Lung (tissue), 12 donors: ENCODE results near the gene TFAM. TPM values are rescaled to one million over a fixed set of nuclear protein-coding genes. Genes with fewer than 3 reads are reported as not detected.

Experiments used
- ATAC-seq: fragments of 200-7000 bp; cut with Tn5 transposase; one replicate; pipeline ENCODE4 v1.9.1; 2020; ENCODE audit warnings: moderate number of reproducible peaks; ENCODE audit not compliant: insufficient read depth, low FRiP score
- DNase-seq, 3 donors: peaks; one replicate each; pipeline ENCODE4 v3.0.0-alpha.2; 2013 to 2017
- H3K27ac ChIP-seq, 2 donors: one replicate each; pipeline ENCODE4 v1.5.1; 2013; ENCODE audit warnings: mild to moderate bottlenecking in 2 of 2, moderate library complexity in 2 of 2, control low read depth in 1 of 2, inconsistent platforms in 1 of 2, low read depth in 1 of 2, low read length in 1 of 2
- H3K27me3 ChIP-seq, 3 donors: one replicate each; pipeline ENCODE4 v1.5.1; 2013; ENCODE audit warnings: low read length in 2 of 3; ENCODE audit not compliant: control insufficient read depth in 3 of 3, insufficient read depth in 3 of 3
- H3K36me3 ChIP-seq, 4 donors: one replicate each; pipeline ENCODE4 v1.5.1; 2013; ENCODE audit warnings: low read length in 4 of 4, mild to moderate bottlenecking in 1 of 4, moderate library complexity in 1 of 4; ENCODE audit not compliant: control insufficient read depth in 4 of 4, insufficient read depth in 4 of 4
- H3K4me1 ChIP-seq, 5 donors: one replicate each; pipeline ENCODE4 v1.5.1; 2013; ENCODE audit warnings: low read length in 5 of 5, mild to moderate bottlenecking in 2 of 5, moderate library complexity in 1 of 5; ENCODE audit not compliant: control insufficient read depth in 5 of 5, insufficient read depth in 5 of 5
- H3K4me3 ChIP-seq: one replicate; pipeline ENCODE4 v1.5.1; 2013; ENCODE audit warnings: mild to moderate bottlenecking, control low read depth, moderate library complexity
- H3K9ac ChIP-seq, 2 donors: one replicate each; pipeline ENCODE4 v1.5.1; 2013; ENCODE audit warnings: low read length in 2 of 2, control low read depth in 1 of 2; ENCODE audit not compliant: insufficient read depth in 1 of 2
- H3K9me3 ChIP-seq, 4 donors: one replicate each; pipeline ENCODE4 v1.5.1; 2013; ENCODE audit warnings: low read length in 3 of 4, mild to moderate bottlenecking in 1 of 4, moderate library complexity in 1 of 4; ENCODE audit not compliant: control insufficient read depth in 4 of 4, insufficient read depth in 3 of 4
- whole genome bisulfite sequencing, 2 donors: extraction: QIAGEN DNeasy Blood & Tissue Kit; methylation state at CpG; one replicate each; pipeline ENCODE4 v1.1.7; 2013; 5-methylcytosine and 5-hydroxymethylcytosine counted together
- polyA plus RNA-seq, 2 donors: library from polyadenylated mRNA; stranded (reverse); fragments of 200-250 nt; gene quantifications; one replicate each; pipeline ENCODE4 v1.2.1, GENCODE V29; 2013
- total RNA-seq, 2 donors: library from RNA; depleted of rRNA in 1 of 2; stranded (reverse); fragments of >200 nt in 1 of 2; gene quantifications; one replicate each; pipeline ENCODE4 v1.2.1, GENCODE V29; 2014 to 2021
- TF ChIP-seq, protein P1 (sequence below): IDR thresholded peaks from 2 replicates; pipeline ENCODE4 v1.5.1; 2012; ENCODE audit warnings: mild to moderate bottlenecking; ENCODE audit errors: control extremely low read depth, extremely low read depth
- donor health status: control.
- donor health status: control.
- donor health status: Bipolar disorder and iron deficiency.
- donor health status: healthy.
- donor health status: DM: yes; HTN: yes; CAD: no.

Gene TFAM
- total and polyA plus RNA-seq, 4 donors, result 5.9 to 27.0 (median 20.9) TPM

GRCh38 chr10:58367069-58367468 lies 18.1 kb upstream of the TFAM start:
- WGBS, 2 donors, result 39 to 74% methylated on average over 3 of the region's 3 CpGs
- Histone ChIP-seq H3K9me3 (no peaks in the 10 kb centered on the region), H3K4me1 (peaks cover 0 to 3% (median 0%) of the 10 kb centered on the region in 5 donors), H3K27ac (no peak overlapping the region), H3K4me3 (no peak overlapping the region), H3K27me3 (no peaks in the 10 kb centered on the region), H3K9ac (no peak overlapping the region), H3K36me3 (peaks cover 0 to 15% (median 2%) of the 10 kb centered on the region in 4 donors)
- TF ChIP-seq, protein P1, sequence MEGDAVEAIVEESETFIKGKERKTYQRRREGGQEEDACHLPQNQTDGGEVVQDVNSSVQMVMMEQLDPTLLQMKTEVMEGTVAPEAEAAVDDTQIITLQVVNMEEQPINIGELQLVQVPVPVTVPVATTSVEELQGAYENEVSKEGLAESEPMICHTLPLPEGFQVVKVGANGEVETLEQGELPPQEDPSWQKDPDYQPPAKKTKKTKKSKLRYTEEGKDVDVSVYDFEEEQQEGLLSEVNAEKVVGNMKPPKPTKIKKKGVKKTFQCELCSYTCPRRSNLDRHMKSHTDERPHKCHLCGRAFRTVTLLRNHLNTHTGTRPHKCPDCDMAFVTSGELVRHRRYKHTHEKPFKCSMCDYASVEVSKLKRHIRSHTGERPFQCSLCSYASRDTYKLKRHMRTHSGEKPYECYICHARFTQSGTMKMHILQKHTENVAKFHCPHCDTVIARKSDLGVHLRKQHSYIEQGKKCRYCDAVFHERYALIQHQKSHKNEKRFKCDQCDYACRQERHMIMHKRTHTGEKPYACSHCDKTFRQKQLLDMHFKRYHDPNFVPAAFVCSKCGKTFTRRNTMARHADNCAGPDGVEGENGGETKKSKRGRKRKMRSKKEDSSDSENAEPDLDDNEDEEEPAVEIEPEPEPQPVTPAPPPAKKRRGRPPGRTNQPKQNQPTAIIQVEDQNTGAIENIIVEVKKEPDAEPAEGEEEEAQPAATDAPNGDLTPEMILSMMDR, result no peak
- ATAC-seq (no peak), DNase-seq (no peak)

- TF ChIP-seq, protein P1, result no peak
- ATAC-seq, result no peak
- H3K4me1 ChIP-seq, result peaks cover 0 to 7% (median 0%) of the 10 kb centered on the region in 5 donors
- no peak overlapping the region for H3K4me3 ChIP-seq
- peaks cover 0 to 8% (median 0%) of the 10 kb centered on the region in 4 donors for H3K36me3 ChIP-seq
- H3K27ac ChIP-seq, result no peak overlapping the region
- H3K9ac ChIP-seq, result no peak overlapping the region
- no peak for DNase-seq
- H3K9me3 ChIP-seq, result no peaks in the 10 kb centered on the region
- H3K27me3 ChIP-seq, result no peaks in the 10 kb centered on the region
Measured at GRCh38 chr10:58371473-58371872, 13.7 kb upstream of the TFAM start.

DNA sequence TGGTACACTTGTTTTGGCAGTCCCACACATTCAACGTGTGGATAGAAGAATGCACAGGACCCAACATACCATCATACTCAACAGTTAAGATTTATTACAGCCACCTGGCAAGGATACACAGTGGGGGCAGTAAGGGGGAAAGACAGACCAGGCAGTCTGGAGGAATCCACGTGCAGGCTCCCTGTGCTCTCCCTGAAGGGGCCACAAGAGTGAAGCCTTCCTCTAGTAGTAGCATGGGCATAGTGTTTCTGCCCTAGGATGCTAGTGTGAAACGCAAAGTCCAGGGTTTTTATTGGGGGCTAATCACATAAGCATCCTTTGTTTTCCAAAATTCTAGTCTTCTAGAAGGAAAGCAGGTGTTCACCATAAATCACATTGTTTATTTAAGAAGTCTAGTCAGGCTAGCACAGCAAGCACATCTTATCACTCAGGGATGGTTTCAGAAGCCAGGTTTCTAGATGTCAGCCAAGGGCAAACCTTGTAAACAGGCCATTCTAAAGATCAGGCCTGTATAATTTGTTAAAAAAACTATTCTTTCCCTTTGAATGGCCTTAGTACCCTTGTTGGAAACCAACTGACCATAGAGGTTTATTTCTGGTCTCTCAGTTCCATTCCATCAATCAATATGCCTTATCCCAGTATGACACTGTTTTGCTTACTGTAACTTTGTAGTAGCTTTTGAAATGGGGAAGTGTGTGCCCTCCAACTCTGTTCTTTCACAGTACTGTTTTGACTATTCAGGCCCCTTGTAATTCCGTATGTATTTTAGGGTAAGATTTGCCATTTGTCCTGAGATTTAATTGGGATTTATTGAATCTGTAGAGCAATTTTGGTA lies 12.4 kb upstream of the TFAM start:
- Histone ChIP-seq H3K27me3 (no peaks in the 10 kb centered on the region), H3K4me3 (no peak overlapping the region), H3K4me1 (peaks cover 0 to 7% (median 0%) of the 10 kb centered on the region in 5 donors), H3K36me3 (peaks cover 0 to 2% (median 0%) of the 10 kb centered on the region in 4 donors), H3K27ac (no peak overlapping the region), H3K9ac (no peak overlapping the region), H3K9me3 (no peaks in the 10 kb centered on the region)
- 81 to 82% methylated on average over 4 of the region's 4 CpGs for WGBS, 2 donors
- TF ChIP-seq, protein P1, result no peak
- no peak for DNase-seq
- no peak for ATAC-seq

GRCh38 chr10:58373442-58373827 lies 11.8 kb upstream of the TFAM start:
- TF ChIP-seq, protein P1, result no peak
- no peak overlapping the region for H3K27ac ChIP-seq
- H3K9ac ChIP-seq, result no peak overlapping the region
- H3K27me3 ChIP-seq, result no peaks in the 10 kb centered on the region
- ATAC-seq, result no peak
- no peak for DNase-seq
- 83 to 94% methylated on average over 3 of the region's 3 CpGs for WGBS, 2 donors
- H3K4me3 ChIP-seq, result no peak overlapping the region
- H3K4me1 ChIP-seq, result peaks cover 0 to 7% (median 0%) of the 10 kb centered on the region in 5 donors
- no peaks in the 10 kb centered on the region for H3K9me3 ChIP-seq
- H3K36me3 ChIP-seq, result peaks cover 0 to 2% (median 0%) of the 10 kb centered on the region in 4 donors
